Uterus (tissue), 4 donors: ENCODE results near the gene TVP23A. TPM values are rescaled to one million over a fixed set of nuclear protein-coding genes. Genes with fewer than 3 reads are reported as not detected.

ENCODE experiments used
- DNase-seq, 2 donors: peaks; one replicate each; pipeline ENCODE4 v3.0.0-alpha.2; 2019 to 2020
- H3K27ac ChIP-seq, 2 donors: fragments of 200-600 bp; sonication (generic); 1 replicate in 1 of 2; 2 replicates in 1 of 2; pipeline ENCODE4 v1.5.1; 2016 to 2018
- H3K27me3 ChIP-seq, 2 donors: fragments of 200-600 bp; sonication (generic); one replicate each; pipeline ENCODE4 v1.5.1; 2018 to 2019; ENCODE audit warnings: control low read depth in 1 of 2
- H3K36me3 ChIP-seq, 2 donors: fragments of 200-600 bp; sonication (generic); one replicate each; pipeline ENCODE4 v1.5.1; 2019; ENCODE audit warnings: control low read depth in 1 of 2
- H3K4me1 ChIP-seq, 2 donors: fragments of 200-600 bp; sonication (generic); one replicate each; pipeline ENCODE4 v1.5.1; 2018 to 2019; ENCODE audit warnings: control low read depth in 1 of 2
- H3K4me3 ChIP-seq, 2 donors: fragments of 200-600 bp; sonication (generic); 1 replicate in 1 of 2; 2 replicates in 1 of 2; pipeline ENCODE4 v1.5.1; 2018 to 2019; ENCODE audit warnings: mild to moderate bottlenecking in 1 of 2
- H3K9me3 ChIP-seq, 2 donors: fragments of 200-600 bp; sonication (generic); one replicate each; pipeline ENCODE4 v1.5.1; 2019; ENCODE audit warnings: control low read depth in 1 of 2
- POLR2A ChIP-seq, 2 donors: fragments of 450-650 bp; IDR thresholded peaks; one replicate each; pipeline ENCODE4 v1.6.1; 2016; ENCODE audit warnings: antibody characterized with exemption in 2 of 2, mild to moderate bottlenecking in 1 of 2, moderate library complexity in 1 of 2
- intact Hi-C: fragments of 100-400 bp; cut with DNase I; formaldehyde crosslinking; loops from one replicate; pipeline ENCODE4 v1.15.1; 2023; ENCODE audit warnings: low total_unique reads
- small RNA-seq: library from RNA; depleted of rRNA; stranded (forward); fragments of <200 nt; gene quantifications from one replicate; pipeline ENCODE3, GENCODE V24; 2016
- total RNA-seq, 4 donors: library from RNA; depleted of rRNA in 3 of 4; stranded (reverse); fragments of >200 nt in 3 of 4; gene quantifications; one replicate each; pipeline versions ENCODE4 v1.1.0 to v1.2.4, GENCODE V29; 2014 to 2023
- TF ChIP-seq, protein P1 (sequence below), 4 experiments: fragments of 200-600 bp in 2 of 4; fragments of 450-650 bp in 2 of 4; sonication (generic) in 2 of 4; IDR thresholded peaks; one replicate each; pipeline ENCODE4 v1.5.1; 2016 to 2019; ENCODE audit warnings: antibody characterized with exemption in 4 of 4, mild to moderate bottlenecking in 2 of 4, moderate library complexity in 1 of 4
- donor health status: DM: yes; HTN: yes; CAD: no.

TVP23A gene
- total RNA-seq, 4 donors from 2014 or later = 0.29 to 8.0 (median 7.6) TPM; not detected in 1

DNA sequence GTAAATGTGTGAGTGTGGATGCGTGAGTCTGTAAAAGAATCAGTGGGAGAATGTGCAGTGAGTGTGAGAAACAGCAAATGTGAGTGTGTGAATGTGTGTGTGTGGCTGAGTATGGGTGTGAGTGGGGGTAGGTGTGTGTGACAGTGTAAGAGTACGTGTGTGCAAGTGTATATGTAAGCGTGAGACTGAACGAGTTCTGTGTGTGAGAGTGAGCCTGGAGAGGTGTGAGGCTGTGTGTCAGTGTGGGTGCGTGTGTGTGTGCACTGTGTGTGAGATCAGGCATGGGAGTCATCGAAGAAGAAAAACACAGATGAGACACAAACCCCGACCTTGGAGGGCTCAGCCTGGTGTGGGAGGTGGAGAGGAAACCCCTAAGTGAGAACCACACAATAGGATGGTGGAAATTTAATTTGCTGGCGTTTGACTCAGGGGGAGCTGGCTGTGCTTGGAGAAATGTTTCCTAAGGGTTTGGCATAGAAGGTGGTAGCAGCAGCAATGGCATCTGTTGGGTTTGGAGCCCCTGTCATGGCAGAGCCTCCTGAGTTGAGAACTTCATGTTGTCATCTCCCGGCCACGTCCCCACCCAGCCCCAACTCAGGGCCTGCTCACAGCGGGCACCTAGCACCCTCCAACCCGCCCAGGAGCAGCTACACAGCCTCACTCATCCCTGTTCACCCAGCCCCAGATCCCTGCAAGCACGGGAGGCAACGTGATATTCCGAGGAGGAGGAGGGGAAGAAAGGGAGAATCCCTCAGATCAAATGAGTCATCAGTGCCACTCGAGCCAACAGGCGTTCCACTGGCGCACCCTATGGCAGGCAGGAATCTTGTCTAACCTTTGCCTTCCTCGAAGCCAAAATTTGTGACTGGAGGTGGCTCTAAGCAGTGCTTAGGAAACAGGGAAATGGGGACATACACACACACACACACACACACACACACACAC lies 89.2 kb downstream of the TVP23A start:
- TF ChIP-seq, protein P1, sequence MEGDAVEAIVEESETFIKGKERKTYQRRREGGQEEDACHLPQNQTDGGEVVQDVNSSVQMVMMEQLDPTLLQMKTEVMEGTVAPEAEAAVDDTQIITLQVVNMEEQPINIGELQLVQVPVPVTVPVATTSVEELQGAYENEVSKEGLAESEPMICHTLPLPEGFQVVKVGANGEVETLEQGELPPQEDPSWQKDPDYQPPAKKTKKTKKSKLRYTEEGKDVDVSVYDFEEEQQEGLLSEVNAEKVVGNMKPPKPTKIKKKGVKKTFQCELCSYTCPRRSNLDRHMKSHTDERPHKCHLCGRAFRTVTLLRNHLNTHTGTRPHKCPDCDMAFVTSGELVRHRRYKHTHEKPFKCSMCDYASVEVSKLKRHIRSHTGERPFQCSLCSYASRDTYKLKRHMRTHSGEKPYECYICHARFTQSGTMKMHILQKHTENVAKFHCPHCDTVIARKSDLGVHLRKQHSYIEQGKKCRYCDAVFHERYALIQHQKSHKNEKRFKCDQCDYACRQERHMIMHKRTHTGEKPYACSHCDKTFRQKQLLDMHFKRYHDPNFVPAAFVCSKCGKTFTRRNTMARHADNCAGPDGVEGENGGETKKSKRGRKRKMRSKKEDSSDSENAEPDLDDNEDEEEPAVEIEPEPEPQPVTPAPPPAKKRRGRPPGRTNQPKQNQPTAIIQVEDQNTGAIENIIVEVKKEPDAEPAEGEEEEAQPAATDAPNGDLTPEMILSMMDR (IDR thresholded peaks at IDR 0.05) = no peak
- no peak for TF ChIP-seq POLR2A (IDR thresholded peaks at IDR 0.05)
- intact Hi-C loops = no loop called here
- no peak for DNase-seq

DNA sequence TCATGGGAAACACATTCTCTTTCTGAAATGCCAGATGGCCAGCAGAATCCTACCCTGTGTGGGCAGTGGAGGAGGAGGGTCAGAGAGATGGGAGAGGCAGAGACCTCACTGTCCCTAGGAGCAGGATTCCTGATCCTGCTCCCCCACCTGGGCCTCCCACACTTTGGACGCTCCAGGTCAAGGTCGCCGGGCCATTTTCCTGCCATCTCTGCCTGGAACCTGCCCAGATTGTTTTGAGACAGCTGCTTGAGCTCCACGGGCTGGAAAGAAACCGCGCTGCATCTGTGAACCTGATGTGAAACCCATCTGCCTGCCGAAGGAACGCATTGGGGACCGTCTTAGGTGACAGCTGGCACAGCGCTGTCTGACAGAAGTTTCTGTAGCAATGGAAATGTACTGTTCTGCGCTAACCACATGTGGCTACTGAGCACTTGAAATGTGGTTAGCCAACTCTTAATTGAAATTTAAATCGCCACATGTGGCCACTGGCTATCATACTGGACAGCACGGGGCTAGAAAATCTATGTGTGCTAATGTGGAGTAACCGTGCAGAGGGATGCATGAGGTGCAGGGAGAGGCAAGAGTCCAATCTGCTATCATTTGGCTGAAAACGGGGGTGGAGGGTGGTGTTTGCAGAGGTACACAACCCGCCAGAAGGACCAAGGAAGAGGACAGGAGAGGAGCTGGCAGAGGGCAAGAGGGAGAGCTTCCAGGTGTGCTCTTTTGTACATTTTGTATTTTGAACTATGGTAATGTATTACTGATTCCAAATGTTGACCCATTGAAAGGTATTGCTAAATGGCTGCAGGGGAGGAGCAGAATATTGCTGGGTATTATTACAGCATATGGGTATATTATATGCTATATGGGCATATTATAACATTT lies 90.3 kb downstream of the TVP23A start:
- intact Hi-C loops = no loop called here
- Histone ChIP-seq H3K27me3 (no peaks in the 10 kb centered on the region), H3K36me3 (no peaks in the 10 kb centered on the region), H3K27ac (no peak overlapping the region), H3K4me3 (no peak overlapping the region), H3K9me3 (no peaks in the 10 kb centered on the region), H3K4me1 (no peaks in the 10 kb centered on the region)
- TF ChIP-seq, protein P1 (IDR thresholded peaks at IDR 0.05) = no peak
- TF ChIP-seq POLR2A (IDR thresholded peaks at IDR 0.05) = no peak
- no peak for DNase-seq

More for the DNA sequence above, 89.2 kb downstream of the TVP23A start:
- no peak overlapping the region for H3K4me3 ChIP-seq
- H3K9me3 ChIP-seq = no peaks in the 10 kb centered on the region
- no peaks in the 10 kb centered on the region for H3K36me3 ChIP-seq
- no peaks in the 10 kb centered on the region for H3K27me3 ChIP-seq
- H3K4me1 ChIP-seq = no peaks in the 10 kb centered on the region
- H3K27ac ChIP-seq = no peak overlapping the region

Small RNA genes within 50 kb of the gene (small RNA-seq; reads per million reads assigned to genes)
- gene MTND4LP24 (not detected), gene MTND6P33 (not detected)

Other genes with a start within 250 kb of the TVP23A start
- gene EMP2, start 238.2 kb downstream of the TVP23A start, total RNA-seq = 10 to 100 TPM; 16.4 to 88.3 (median 32.1) TPM
- under 1 TPM in 1 of 4 donors, not detected in 3; 0.62 TPM for gene TEKT5, start 123.9 kb downstream of the TVP23A start, total RNA-seq
- gene NUBP1, start 75.0 kb downstream of the TVP23A start, total RNA-seq = 10 to 100 TPM; 13.8 to 46.2 (median 26.7) TPM
- 10 to 100 TPM in 2 of 4 donors, 1 to 10 TPM in 2; 7.1 to 48.3 (median 18.8) TPM for gene CIITA, start 58.4 kb upstream of the TVP23A start, total RNA-seq
- gene DEXI, start 123.7 kb upstream of the TVP23A start, total RNA-seq = 10 to 100 TPM; 15.6 to 70.2 (median 42.6) TPM
- 10 to 100 TPM in 3 of 4 donors, 1 to 10 TPM in 1; 7.6 to 65.6 (median 28.0) TPM for gene CLEC16A, start 125.8 kb upstream of the TVP23A start, total RNA-seq